SU-DHL-6 (cell line): Measurements from ENCODE around the gene CDH23.

Experiments used
- H2AFZ ChIP-seq: fragments of 200-600 bp; sonication (generic); 2 replicates; pipeline ENCODE4 v1.6.1; 2014; ENCODE audit warnings: low read depth, mild to moderate bottlenecking, moderate library complexity, mixed read lengths, antibody characterized with exemption, low read length; ENCODE audit not compliant: severe bottlenecking
- H3F3A ChIP-seq: fragments of 200-600 bp; shearing (Covaris generic); 2 replicates; pipeline ENCODE4 v1.6.0; 2016; ENCODE audit warnings: antibody characterized with exemption, mild to moderate bottlenecking; ENCODE audit not compliant: insufficient read depth
- H3K27ac ChIP-seq: fragments of 200-600 bp; sonication (generic); 2 replicates; pipeline ENCODE4 v1.5.1; 2016; ENCODE audit warnings: low read depth, mild to moderate bottlenecking, low read length, moderate library complexity, mixed read lengths
- H3K27me3 ChIP-seq: fragments of 200-600 bp; sonication (generic), shearing (Covaris generic); 2 replicates; pipeline ENCODE4 v1.6.0; 2014; ENCODE audit warnings: mild to moderate bottlenecking, low read length
- H3K36me3 ChIP-seq: fragments of 200-600 bp; sonication (generic); 2 replicates; pipeline ENCODE4 v1.6.1; 2014; ENCODE audit warnings: mild to moderate bottlenecking, low read length, mixed read lengths
- H3K4me2 ChIP-seq: fragments of 300-600, 200-600 bp; shearing (Covaris generic), sonication (generic); 2 replicates; pipeline ENCODE4 v1.6.0; 2014; ENCODE audit warnings: low read length, low read depth, mild to moderate bottlenecking; ENCODE audit not compliant: poor library complexity, severe bottlenecking
- H3K4me3 ChIP-seq: fragments of 200-600 bp; sonication (generic); 2 replicates; pipeline ENCODE4 v1.5.1; 2014; ENCODE audit warnings: antibody characterized with exemption, low read length, mild to moderate bottlenecking, mixed read lengths; ENCODE audit not compliant: insufficient read depth, poor library complexity, severe bottlenecking
- H3K79me2 ChIP-seq: fragments of 200-600 bp; sonication (generic); 2 replicates; pipeline ENCODE4 v1.6.1; 2014; ENCODE audit warnings: mild to moderate bottlenecking, low read length, moderate library complexity; ENCODE audit not compliant: insufficient read depth
- H3K9ac ChIP-seq: fragments of 200-600 bp; sonication (generic); 2 replicates; pipeline ENCODE4 v1.7.0; 2014; ENCODE audit warnings: mild to moderate bottlenecking, low read length
- H3K9me2 ChIP-seq: fragments of 200-600 bp; sonication (generic); replicated peaks from 2 replicates; pipeline ENCODE4 v1.6.1; 2014; ENCODE audit warnings: low read length; ENCODE audit not compliant: insufficient read depth
- H3K9me3 ChIP-seq: fragments of 200-600 bp; sonication (generic); 2 replicates; pipeline ENCODE4 v1.6.1; 2014; ENCODE audit warnings: low read length, mixed read lengths; ENCODE audit not compliant: insufficient read depth
- H4K20me1 ChIP-seq: fragments of 200-600 bp; sonication (generic); 2 replicates; pipeline ENCODE4 v1.6.1; 2014; ENCODE audit warnings: low read depth, mild to moderate bottlenecking, antibody characterized with exemption, low read length, moderate library complexity, mixed read lengths
- CTCF ChIP-seq: fragments of 200-600 bp; sonication (generic); IDR thresholded peaks from one replicate; pipeline ENCODE4 v1.5.1; 2017; ENCODE audit warnings: antibody characterized with exemption, mild to moderate bottlenecking, low read length, moderate library complexity; ENCODE audit not compliant: insufficient read depth, poor library complexity, severe bottlenecking
- EZH2phosphoT487 ChIP-seq: fragments of 200-600 bp; sonication (generic), shearing (Covaris generic); conservative IDR thresholded peaks from 2 replicates; pipeline ENCODE4 v1.6.1; 2018; ENCODE audit warnings: mild to moderate bottlenecking, antibody characterized with exemption, low read length, moderate library complexity, mixed read lengths

The CDH23 gene

DNA sequence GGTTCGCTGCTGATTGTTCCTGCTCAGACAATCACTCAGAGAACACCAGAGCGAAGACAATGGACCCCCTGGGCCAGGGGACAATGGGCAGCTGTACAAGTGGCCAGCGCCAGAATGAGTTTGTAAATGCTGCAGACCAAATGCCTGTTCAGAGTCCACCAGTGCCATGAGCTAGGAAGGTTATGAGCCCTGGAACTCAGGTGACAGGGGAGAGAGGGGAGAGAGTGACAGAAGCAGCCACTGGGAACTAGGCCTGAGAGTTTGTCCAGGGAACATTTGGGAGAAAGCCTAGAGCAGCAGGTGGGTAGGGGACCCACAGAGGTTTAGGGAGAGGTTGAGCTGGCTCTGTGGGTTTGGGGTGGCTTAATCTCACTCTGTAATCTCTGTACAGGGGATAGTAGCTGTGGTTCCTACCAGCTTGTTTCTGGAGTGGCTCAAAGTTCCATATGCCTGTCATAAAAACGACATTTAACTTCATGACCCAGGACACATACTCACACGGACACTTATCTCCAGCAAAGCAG, 262.5 kb downstream of the CDH23 start:
- Histone ChIP-seq H2AFZ (no peak overlapping the region), H3K9ac (no peak overlapping the region), H3K9me3 (no peaks in the 10 kb centered on the region), H3F3A (no peaks in the 10 kb centered on the region), H4K20me1 (no peaks in the 10 kb centered on the region), H3K4me3 (no peak overlapping the region), H3K9me2 (no peaks in the 10 kb centered on the region), H3K4me2 (no peak overlapping the region), H3K36me3 (no peaks in the 10 kb centered on the region), H3K27ac (no peak overlapping the region), H3K79me2 (no peaks in the 10 kb centered on the region), H3K27me3 (no peaks in the 10 kb centered on the region)
- TF ChIP-seq CTCF, result no peak
- TF ChIP-seq EZH2phosphoT487, result no peak

DNA sequence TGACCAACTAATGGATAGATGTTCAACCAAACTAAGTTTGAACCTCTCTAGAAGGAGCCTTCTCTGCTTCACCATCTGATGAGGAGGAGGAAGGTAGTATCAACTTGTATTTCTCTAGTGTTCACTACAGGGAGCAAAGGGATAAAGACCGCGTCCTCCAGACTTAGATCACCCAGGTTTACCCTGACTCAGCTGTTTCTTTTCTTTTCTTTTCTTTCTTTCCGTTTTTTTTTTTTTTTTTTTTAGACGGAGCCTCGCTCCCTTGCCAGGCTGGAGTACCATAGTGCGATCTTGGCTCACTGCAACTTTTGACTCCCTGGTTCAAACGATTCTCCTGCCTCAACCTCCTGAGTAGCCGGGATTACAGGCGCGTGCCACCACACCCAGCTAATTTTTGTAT, 263.0 kb downstream of the CDH23 start:
- Histone ChIP-seq H3K4me2 (no peak overlapping the region), H3K27me3 (no peaks in the 10 kb centered on the region), H3F3A (no peaks in the 10 kb centered on the region), H3K36me3 (no peaks in the 10 kb centered on the region), H4K20me1 (no peaks in the 10 kb centered on the region), H3K27ac (no peak overlapping the region), H3K9ac (no peak overlapping the region), H3K79me2 (no peaks in the 10 kb centered on the region), H2AFZ (no peak overlapping the region), H3K9me2 (no peaks in the 10 kb centered on the region), H3K4me3 (no peak overlapping the region), H3K9me3 (no peaks in the 10 kb centered on the region)
- no peak for TF ChIP-seq CTCF
- TF ChIP-seq EZH2phosphoT487, result no peak

GRCh38 chr10:71660313-71660712, 263.6 kb downstream of the CDH23 start:
- Histone ChIP-seq H3K9me2 (no peaks in the 10 kb centered on the region), H3F3A (no peaks in the 10 kb centered on the region), H3K27ac (no peak overlapping the region), H4K20me1 (no peaks in the 10 kb centered on the region), H3K79me2 (no peaks in the 10 kb centered on the region), H3K4me3 (no peak overlapping the region), H3K4me2 (no peak overlapping the region), H3K36me3 (no peaks in the 10 kb centered on the region), H2AFZ (no peak overlapping the region), H3K9ac (no peak overlapping the region), H3K27me3 (no peaks in the 10 kb centered on the region), H3K9me3 (no peaks in the 10 kb centered on the region)
- TF ChIP-seq EZH2phosphoT487 (no peak), CTCF (no peak)
